HepG2 (cell line): ENCODE data around the gene DDX4. TPM values are rescaled to one million over a fixed set of nuclear protein-coding genes. Genes with fewer than 3 reads are reported as not detected.
"Not testable (repeated sequence)": the region's sequence is repeated elsewhere in the genome, so short reads cannot be mapped to it uniquely, and the experiment has no call there.

ENCODE experiments used
- ATAC-seq: fragments of 200-7000 bp; cut with Tn5 transposase; 3 replicates; pipeline ENCODE4 v1.9.1; 2020; ENCODE audit warnings: mild to moderate bottlenecking, moderate library complexity
- BruUV-seq: library from RNA; stranded (reverse); fragments of 400-500 nt; replicated peaks from 2 replicates; lab custom pipeline; 2021; lab: Mats Ljungman, UMichigan
- CTCF ChIA-PET: fragments of 300-600 bp; formaldehyde crosslinking; extraction: SDS; loops from one replicate; lab custom pipeline; 2021; ENCODE audit warnings: low total read pairs, inconsistent platforms, low intra/inter-chr PET ratio; lab: Yijun Ruan, JAX
- POLR2A ChIA-PET: fragments of 350-600 bp; sonication (Branson Sonifier 250); formaldehyde crosslinking; loops from one replicate; lab custom pipeline; 2020; ENCODE audit warnings: antibody characterized with exemption, inconsistent platforms; lab: Yijun Ruan, JAX
- DNase-seq: peaks from one replicate; pipeline ENCODE4 v3.0.0-alpha.2; 2015; ENCODE audit warnings: low spot score
- FAIRE-seq: peaks from 3 replicates; lab custom pipeline; 2011; peaks lifted over from hg19 to GRCh38; lab: Jason Lieb, UNC
- H2AFZ ChIP-seq: one replicate; pipeline ENCODE4 v1.6.1; 2011; ENCODE audit warnings: low read length, inconsistent platforms
- H3K27ac ChIP-seq: fragments of 300-600 bp; 3 replicates; pipeline ENCODE4 v1.8.0; 2011; ENCODE audit warnings: mixed run types, mild to moderate bottlenecking, mixed read lengths, low read length, inconsistent platforms; ENCODE audit not compliant: insufficient read depth; ENCODE audit errors: extremely low read length
- H3K27me3 ChIP-seq, 2 experiments: fragments of 200-600 bp in 1 of 2; 2 replicates in 1 of 2; 3 replicates in 1 of 2; pipeline versions ENCODE4 v1.6.0 to v1.8.0; 2011; ENCODE audit warnings: low read length in 2 of 2, mild to moderate bottlenecking in 2 of 2, moderate library complexity in 2 of 2, inconsistent platforms in 1 of 2; ENCODE audit not compliant: insufficient read depth in 2 of 2, control insufficient read depth in 1 of 2
- H3K36me3 ChIP-seq, 2 experiments: fragments of 200-600 bp in 1 of 2; replicated peaks in 1 of 2; 2 replicates in 1 of 2; 3 replicates in 1 of 2; pipeline versions ENCODE4 v1.5.1 to v1.8.0; 2011; ENCODE audit warnings: low read length in 2 of 2, inconsistent platforms in 1 of 2; ENCODE audit not compliant: insufficient read depth in 2 of 2, control insufficient read depth in 1 of 2
- H3K4me1 ChIP-seq: 2 replicates; pipeline ENCODE4 v1.5.1; 2012; ENCODE audit warnings: low read length, inconsistent platforms; ENCODE audit not compliant: insufficient read depth
- H3K4me2 ChIP-seq: 2 replicates; pipeline ENCODE4 v1.6.0; 2011; ENCODE audit warnings: low read depth, low read length, inconsistent platforms
- H3K4me3 ChIP-seq, 3 experiments: fragments of 200-600 bp in 1 of 3; sonication (generic), shearing (Covaris generic) in 1 of 3; replicated peaks in 1 of 3; 2 replicates each; pipeline ENCODE4 v1.5.1; 2011 to 2016; ENCODE audit warnings: low read length in 3 of 3, inconsistent platforms in 2 of 3, low read depth in 2 of 3, mild to moderate bottlenecking in 2 of 3, control low read depth in 1 of 3, mixed read lengths in 1 of 3; ENCODE audit not compliant: insufficient read depth in 1 of 3
- H3K79me2 ChIP-seq: one replicate; pipeline ENCODE4 v1.6.1; 2011; ENCODE audit warnings: low read length, inconsistent platforms; ENCODE audit not compliant: insufficient read depth
- H3K9ac ChIP-seq: 2 replicates; pipeline ENCODE4 v1.6.0; 2011; ENCODE audit warnings: mild to moderate bottlenecking, low read depth, low read length, inconsistent platforms; ENCODE audit not compliant: insufficient read depth
- H3K9me3 ChIP-seq: 2 replicates; pipeline ENCODE4 v1.5.1; 2012; ENCODE audit warnings: mild to moderate bottlenecking, low read length
- H4K20me1 ChIP-seq: 2 replicates; pipeline ENCODE4 v1.6.0; 2011; ENCODE audit warnings: inconsistent platforms, mild to moderate bottlenecking, low read length, moderate library complexity; ENCODE audit not compliant: insufficient read depth
- HNRNPL ChIP-seq: fragments of 200-400 bp; formaldehyde crosslinking; IDR thresholded peaks from 2 replicates; pipeline ENCODE4 v1.6.1; 2017; ENCODE audit warnings: mild to moderate bottlenecking, low read depth, low read length
- ZMYM2 ChIP-seq: sonication (generic); formaldehyde crosslinking; IDR thresholded peaks from 2 replicates; pipeline ENCODE4 v1.8.0; 2022; ENCODE audit warnings: mild to moderate bottlenecking, missing genetic modification reagents
- ZMYM3 ChIP-seq: sonication (generic); formaldehyde crosslinking; IDR thresholded peaks from 2 replicates; pipeline ENCODE4 v1.5.1; 2020; ENCODE audit warnings: mild to moderate bottlenecking, missing genetic modification reagents
- WGBS: methylation state at CpG from one replicate; pipeline ENCODE4 v1.1.6; 2017; ENCODE audit warnings: low lambda C conversion rate; 5-methylcytosine and 5-hydroxymethylcytosine counted together
- in situ Hi-C: cut with HindIII; loops from 2 replicates; pipeline ENCODE4 v1.10.0; 2017; ENCODE audit warnings: low pct_unique_long_range_greater_than_20kb; ENCODE audit not compliant: extremely low pct_ligation_motif_present
- intact Hi-C: fragments of 100-400 bp; cut with micrococcal nuclease; formaldehyde crosslinking; loops from one replicate; pipeline ENCODE4 v1.10.0; 2022; ENCODE audit not compliant: unreplicated experiment
- polyA plus RNA-seq, 8 experiments: library from polyadenylated mRNA; depleted of rRNA in 3 of 8; stranded (reverse) in 7 of 8; unstranded in 1 of 8; fragments of >200 nt; fragmentation: Illumina TruSeq in 4 of 8; extraction: Trizol in 4 of 8; gene quantifications; 2 replicates each; pipeline versions ENCODE4 v1.2.1 to v1.2.3, GENCODE V29; 2011 to 2016; ENCODE audit warnings: low read depth in 4 of 8, missing spikeins in 1 of 8, mixed read lengths in 1 of 8; ENCODE audit not compliant: insufficient read depth in 1 of 8
- total RNA-seq, 5 experiments: library from RNA; depleted of rRNA; stranded (reverse); fragments of >200 nt; fragmentation: Illumina TruSeq; extraction: Trizol; gene quantifications; 2 replicates each; pipeline ENCODE4 v1.2.3, GENCODE V29; 2016; ENCODE audit warnings: low read depth in 1 of 5
- TF ChIP-seq, protein P1 (sequence below): sonication (generic); formaldehyde crosslinking; IDR thresholded peaks from 2 replicates; pipeline ENCODE4 v1.5.0; 2020; ENCODE audit warnings: mild to moderate bottlenecking, missing genetic modification reagents

DDX4 gene
- total and polyA plus RNA-seq, 2 of the 13 experiments (the other 11 are each of a cell fraction or from before 2014, with no cell fraction given), result 0.05 TPM; not detected in 1

- no peak overlapping the region for H3K4me3 ChIP-seq
- no peak for TF ChIP-seq ZMYM2
- TF ChIP-seq ZMYM3 (CRISPR knock-in tag), result no peak
- no peak for TF ChIP-seq HNRNPL
- TF ChIP-seq, protein P1, sequence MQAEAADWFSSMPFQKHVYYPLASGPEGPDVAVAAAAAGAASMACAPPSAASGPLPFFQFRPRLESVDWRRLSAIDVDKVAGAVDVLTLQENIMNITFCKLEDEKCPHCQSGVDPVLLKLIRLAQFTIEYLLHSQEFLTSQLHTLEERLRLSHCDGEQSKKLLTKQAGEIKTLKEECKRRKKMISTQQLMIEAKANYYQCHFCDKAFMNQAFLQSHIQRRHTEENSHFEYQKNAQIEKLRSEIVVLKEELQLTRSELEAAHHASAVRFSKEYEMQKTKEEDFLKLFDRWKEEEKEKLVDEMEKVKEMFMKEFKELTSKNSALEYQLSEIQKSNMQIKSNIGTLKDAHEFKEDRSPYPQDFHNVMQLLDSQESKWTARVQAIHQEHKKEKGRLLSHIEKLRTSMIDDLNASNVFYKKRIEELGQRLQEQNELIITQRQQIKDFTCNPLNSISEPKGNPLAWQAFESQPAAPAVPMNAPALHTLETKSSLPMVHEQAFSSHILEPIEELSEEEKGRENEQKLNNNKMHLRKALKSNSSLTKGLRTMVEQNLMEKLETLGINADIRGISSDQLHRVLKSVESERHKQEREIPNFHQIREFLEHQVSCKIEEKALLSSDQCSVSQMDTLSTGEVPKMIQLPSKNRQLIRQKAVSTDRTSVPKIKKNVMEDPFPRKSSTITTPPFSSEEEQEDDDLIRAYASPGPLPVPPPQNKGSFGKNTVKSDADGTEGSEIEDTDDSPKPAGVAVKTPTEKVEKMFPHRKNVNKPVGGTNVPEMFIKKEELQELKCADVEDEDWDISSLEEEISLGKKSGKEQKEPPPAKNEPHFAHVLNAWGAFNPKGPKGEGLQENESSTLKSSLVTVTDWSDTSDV (CRISPR knock-in tag), result no peak
- ATAC-seq, result no peak
- no peaks in the 10 kb centered on the region for H3K9me3 ChIP-seq
- H3K9ac ChIP-seq, result no peak overlapping the region
- BruUV-seq, result no TSS peak
- ChIA-PET CTCF (no interaction called here), POLR2A (no interaction called here)
- no peak for FAIRE-seq
- H4K20me1 ChIP-seq, result no peaks in the 10 kb centered on the region
- no peak overlapping the region for H3K4me2 ChIP-seq
- DNase-seq, result no peak
- H3K27me3 ChIP-seq, result no peaks in the 10 kb centered on the region
- intact Hi-C loops (no loop called here), in situ Hi-C loops (no loop called here)
- no peaks in the 10 kb centered on the region for H3K79me2 ChIP-seq
- no peak overlapping the region for H2AFZ ChIP-seq
- WGBS, result 2% methylated on average over 2 of the region's 2 CpGs
- H3K36me3 ChIP-seq, result no peaks in the 10 kb centered on the region
- no peaks in the 10 kb centered on the region for H3K4me1 ChIP-seq
- no peak overlapping the region for H3K27ac ChIP-seq
These were observed 20.9 kb downstream of the DDX4 start for GRCh38 chr5:55758714-55759113.

GRCh38 chr5:55761721-55762120, 23.9 kb downstream of the DDX4 start:
- WGBS, result 49% methylated on average over 7 of the region's 7 CpGs

More at GRCh38 chr5:55761721-55762120, 23.9 kb downstream of the DDX4 start:
- H3K36me3 ChIP-seq, ATAC-seq, H3K9ac ChIP-seq, H3K9me3 ChIP-seq, H3K4me2 ChIP-seq, H3K4me1 ChIP-seq, H3K79me2 ChIP-seq, FAIRE-seq, CTCF ChIA-PET, in situ Hi-C loops, H3K27me3 ChIP-seq, H4K20me1 ChIP-seq, BruUV-seq, DNase-seq, H3K4me3 ChIP-seq, H2AFZ ChIP-seq, H3K27ac ChIP-seq, POLR2A ChIA-PET, intact Hi-C loops: not testable (repeated sequence)
